GM12873 (cell line): ENCODE data around the gene FBXL17.
A peak's percentile ranks its signal among the peaks of the same experiment; 100 is the strongest.

Source experiments
- TF ChIP-seq, protein P1 (sequence below): IDR thresholded peaks from 2 replicates; pipeline ENCODE4 v1.5.1; 2012; ENCODE audit warnings: low read depth, mild to moderate bottlenecking, moderate library complexity, low read length, control low read depth; ENCODE audit not compliant: insufficient read depth; ENCODE audit errors: missing control alignments

The FBXL17 gene

DNA sequence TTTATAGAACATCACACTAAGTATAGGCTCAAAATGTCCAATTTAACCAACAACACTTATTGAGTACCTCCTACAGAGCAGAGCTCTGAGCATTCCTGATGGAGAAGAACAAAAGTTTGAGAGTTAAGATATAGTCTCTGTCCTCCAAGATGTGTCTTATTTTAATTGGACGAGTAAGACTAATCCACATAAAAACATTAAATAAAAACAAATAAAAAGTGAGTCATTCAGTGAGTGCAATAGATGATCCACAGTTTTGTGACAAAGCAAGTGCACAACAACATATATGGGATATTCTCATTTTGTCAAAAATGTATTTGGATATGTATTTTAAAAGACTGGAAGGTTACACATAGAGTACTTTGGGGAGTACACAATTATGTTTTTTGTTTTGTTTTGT is 277.4 kb downstream of the FBXL17 start:
- TF ChIP-seq, protein P1, sequence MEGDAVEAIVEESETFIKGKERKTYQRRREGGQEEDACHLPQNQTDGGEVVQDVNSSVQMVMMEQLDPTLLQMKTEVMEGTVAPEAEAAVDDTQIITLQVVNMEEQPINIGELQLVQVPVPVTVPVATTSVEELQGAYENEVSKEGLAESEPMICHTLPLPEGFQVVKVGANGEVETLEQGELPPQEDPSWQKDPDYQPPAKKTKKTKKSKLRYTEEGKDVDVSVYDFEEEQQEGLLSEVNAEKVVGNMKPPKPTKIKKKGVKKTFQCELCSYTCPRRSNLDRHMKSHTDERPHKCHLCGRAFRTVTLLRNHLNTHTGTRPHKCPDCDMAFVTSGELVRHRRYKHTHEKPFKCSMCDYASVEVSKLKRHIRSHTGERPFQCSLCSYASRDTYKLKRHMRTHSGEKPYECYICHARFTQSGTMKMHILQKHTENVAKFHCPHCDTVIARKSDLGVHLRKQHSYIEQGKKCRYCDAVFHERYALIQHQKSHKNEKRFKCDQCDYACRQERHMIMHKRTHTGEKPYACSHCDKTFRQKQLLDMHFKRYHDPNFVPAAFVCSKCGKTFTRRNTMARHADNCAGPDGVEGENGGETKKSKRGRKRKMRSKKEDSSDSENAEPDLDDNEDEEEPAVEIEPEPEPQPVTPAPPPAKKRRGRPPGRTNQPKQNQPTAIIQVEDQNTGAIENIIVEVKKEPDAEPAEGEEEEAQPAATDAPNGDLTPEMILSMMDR, result no peak

DNA sequence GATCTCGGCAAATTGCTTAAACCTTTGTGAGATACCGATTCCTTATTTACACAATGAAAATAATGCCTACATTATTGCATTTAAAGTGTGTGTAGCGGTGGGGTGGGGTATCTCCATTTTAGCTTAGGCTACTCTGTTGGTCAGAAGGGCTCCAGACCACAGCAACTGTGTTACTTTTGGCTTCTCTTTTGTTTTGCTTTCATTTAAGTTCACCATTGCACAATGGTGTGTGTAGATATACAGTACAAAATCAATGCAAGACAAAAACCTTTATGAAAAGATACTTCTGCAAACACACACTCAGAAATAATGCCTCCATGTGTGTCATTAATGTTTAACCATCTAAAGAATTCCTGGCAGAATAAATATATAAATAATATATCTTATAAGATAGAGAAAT is 279.4 kb downstream of the FBXL17 start:
- TF ChIP-seq, protein P1, result no peak

DNA sequence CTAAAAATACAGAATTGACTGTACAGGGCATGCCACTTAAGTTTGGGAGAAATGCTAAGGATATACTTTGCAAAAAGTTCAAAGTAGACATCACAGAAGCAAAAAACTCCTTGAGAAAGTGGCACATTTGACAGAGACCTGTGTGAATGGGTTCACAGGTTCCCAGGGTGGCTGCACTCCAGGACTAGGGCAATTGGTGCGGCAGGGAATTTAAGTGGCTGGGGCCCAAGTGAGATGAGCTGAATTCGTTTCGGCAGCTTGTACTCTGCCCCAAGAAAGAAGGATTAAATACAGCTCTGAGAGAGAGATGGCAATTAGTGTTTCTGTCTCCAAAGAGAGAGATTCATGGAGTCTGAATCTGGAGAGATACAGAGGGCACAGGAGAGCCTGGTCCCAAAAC is 280.1 kb downstream of the FBXL17 start:
- TF ChIP-seq, protein P1, result no peak

DNA sequence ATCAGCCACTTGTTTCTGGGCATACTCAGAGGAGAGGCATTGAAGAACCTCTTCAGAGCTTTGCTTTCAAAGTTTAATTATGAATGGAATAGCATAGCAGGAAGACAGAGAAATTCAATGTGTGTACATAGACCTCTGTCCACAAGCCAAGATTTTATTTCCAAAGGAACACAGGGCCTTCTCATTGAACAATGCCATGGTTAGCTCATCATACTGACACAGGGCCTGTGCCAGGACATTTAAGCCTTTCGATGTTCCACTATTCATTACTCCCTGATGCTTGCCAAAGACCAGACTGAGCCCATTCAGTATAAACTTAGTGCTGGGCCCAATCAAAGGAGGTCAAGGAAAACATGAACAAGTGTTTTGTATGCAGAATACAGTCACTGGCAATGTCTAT is 280.8 kb downstream of the FBXL17 start:
- TF ChIP-seq, protein P1, result no peak

DNA sequence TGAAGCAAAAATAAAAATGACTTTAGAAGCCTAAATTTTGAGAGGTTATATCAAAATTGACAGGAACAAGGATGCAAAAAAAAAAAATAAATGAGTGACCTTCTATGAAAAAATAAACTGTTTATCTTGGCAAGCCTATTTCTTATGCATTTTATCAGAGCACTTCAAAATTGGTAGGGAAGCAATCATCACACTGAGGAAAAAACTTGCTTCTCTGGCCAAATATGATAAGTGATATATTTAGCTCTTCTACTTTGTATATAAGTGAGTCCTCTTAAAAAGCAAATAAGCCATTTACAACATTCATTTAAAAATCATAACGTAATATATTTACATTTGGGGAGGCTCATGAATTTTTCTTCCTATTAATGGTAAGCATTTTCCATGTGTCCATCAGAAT is 287.1 kb downstream of the FBXL17 start:
- TF ChIP-seq, protein P1, result no peak

DNA sequence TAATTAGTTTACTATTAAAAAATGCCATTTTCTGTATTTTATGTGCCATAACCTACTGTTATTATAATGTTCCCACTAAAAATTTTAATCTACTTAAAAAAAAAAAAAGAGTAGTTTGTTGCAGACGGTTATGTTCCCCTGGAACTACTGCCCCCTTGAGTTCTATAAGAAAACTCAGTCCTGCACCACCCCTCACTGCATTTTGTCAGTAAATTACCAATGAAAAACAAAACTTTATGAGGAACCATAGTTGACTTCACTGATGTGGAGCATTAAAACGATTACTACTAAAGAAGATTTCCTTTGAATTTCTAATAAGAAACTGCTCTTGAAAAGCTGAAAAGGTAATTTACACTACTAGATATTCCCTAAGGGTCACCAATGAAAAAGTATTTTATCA is 288.7 kb downstream of the FBXL17 start:
- TF ChIP-seq, protein P1, result peak; percentile 21

DNA sequence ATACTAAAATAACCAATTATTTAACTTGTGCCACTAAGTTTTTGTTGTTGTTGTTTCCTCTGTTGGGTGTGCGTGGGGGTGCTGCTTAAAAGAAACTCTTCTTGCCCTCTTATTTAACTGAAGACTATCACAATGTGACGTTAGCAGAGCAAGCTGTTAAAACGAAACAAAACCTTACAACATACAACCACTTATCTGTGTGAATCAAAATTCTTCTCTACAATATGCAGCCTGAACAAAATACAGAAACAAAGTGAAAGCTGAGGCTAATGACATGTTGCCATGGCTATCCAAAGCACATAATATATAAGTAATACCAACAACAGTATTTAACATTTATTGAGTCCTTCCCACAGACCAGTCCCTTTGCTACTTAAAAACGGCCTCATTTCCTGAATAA is 291.0 kb downstream of the FBXL17 start:
- TF ChIP-seq, protein P1, result no peak
